GM12878 (cell line): ENCODE results near the gene IL17RA.

ENCODE experiments used
- BRCA1 ChIP-seq: IDR thresholded peaks from 2 replicates; pipeline ENCODE4 v1.6.1; 2011; ENCODE audit warnings: low read depth, low read length, improper control_type of control experiment
- CHD1 ChIP-seq: IDR thresholded peaks from 2 replicates; pipeline ENCODE4 v1.6.1; 2012; ENCODE audit warnings: low read depth, low read length, improper control_type of control experiment
- CTCF ChIP-seq, 3 experiments: IDR thresholded peaks in 2 of 3; conservative IDR thresholded peaks in 1 of 3; 2 replicates each; pipeline ENCODE4 v1.5.1; 2011; ENCODE audit warnings: low read depth in 3 of 3, low read length in 3 of 3, mild to moderate bottlenecking in 3 of 3, control low read depth in 2 of 3, moderate library complexity in 2 of 3, inconsistent platforms in 1 of 3, mixed read lengths in 1 of 3; ENCODE audit not compliant: control insufficient read depth in 2 of 3, insufficient read depth in 1 of 3; ENCODE audit errors: extremely low read depth in 1 of 3
- DPF2 ChIP-seq: fragments of 450-650 bp; IDR thresholded peaks from 2 replicates; pipeline ENCODE4 v1.6.1; 2017; ENCODE audit warnings: mild to moderate bottlenecking
- EZH2 ChIP-seq: IDR thresholded peaks from 2 replicates; pipeline ENCODE4 v1.6.1; 2012; ENCODE audit warnings: low read depth, mild to moderate bottlenecking, control low read depth, inconsistent platforms, low read length, borderline replicate concordance; ENCODE audit not compliant: control insufficient read depth
- IKZF1 ChIP-seq: fragments of 450-650 bp; conservative IDR thresholded peaks from 2 replicates; pipeline ENCODE4 v1.6.1; 2017; ENCODE audit warnings: antibody characterized with exemption, mild to moderate bottlenecking
- JUND ChIP-seq: IDR thresholded peaks from 2 replicates; pipeline ENCODE4 v1.6.1; 2012; ENCODE audit warnings: low read depth, mild to moderate bottlenecking, low read length, improper control_type of control experiment, moderate library complexity
- KLF5 ChIP-seq: fragments of 450-650 bp; IDR thresholded peaks from 2 replicates; pipeline ENCODE4 v1.6.1; 2014; ENCODE audit warnings: mild to moderate bottlenecking; ENCODE audit not compliant: partially characterized antibody
- MTA2 ChIP-seq: fragments of 450-650 bp; IDR thresholded peaks from 2 replicates; pipeline ENCODE4 v1.6.1; 2016; ENCODE audit warnings: low read depth, mild to moderate bottlenecking, moderate library complexity
- NBN ChIP-seq: fragments of 450-650 bp; IDR thresholded peaks from 2 replicates; pipeline ENCODE4 v1.6.1; 2016
- POLR2AphosphoS5 ChIP-seq: IDR thresholded peaks from 2 replicates; pipeline ENCODE4 v1.6.1; 2011; ENCODE audit warnings: mild to moderate bottlenecking, low read length, inconsistent platforms
- SIN3A ChIP-seq: IDR thresholded peaks from 2 replicates; pipeline ENCODE4 v1.6.1; 2012; ENCODE audit warnings: low read depth, low read length, improper control_type of control experiment
- TARDBP ChIP-seq: IDR thresholded peaks from 2 replicates; pipeline ENCODE4 v1.6.1; 2016; ENCODE audit warnings: borderline replicate concordance
- TF ChIP-seq, protein P1 (sequence below): fragments of 450-650 bp; IDR thresholded peaks from 2 replicates; pipeline ENCODE4 v1.6.1; 2014; ENCODE audit warnings: mild to moderate bottlenecking

DNA sequence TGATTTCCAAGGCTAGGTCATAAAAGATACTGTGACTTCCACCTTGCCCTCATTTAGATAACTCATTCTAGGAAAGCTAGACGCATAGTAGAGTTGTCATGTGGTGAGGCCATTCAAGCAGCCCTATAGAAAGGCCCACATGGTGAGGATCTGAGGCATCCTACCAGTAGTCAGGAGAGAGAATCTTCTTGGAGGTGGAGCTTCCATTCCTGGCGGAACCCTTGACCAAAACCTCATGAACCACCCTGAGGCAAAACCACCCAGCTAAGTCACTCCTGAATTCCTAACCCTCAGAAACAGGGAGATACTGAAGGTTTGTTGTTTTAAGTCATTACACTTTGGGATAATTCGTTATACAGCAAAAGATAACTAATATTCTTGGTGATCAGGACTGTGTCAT lies 77.2 kb downstream of the IL17RA start:
- no peak for TF ChIP-seq NBN
- TF ChIP-seq CTCF (IDR thresholded peaks at IDR 0.05 in 2 of 3, conservative IDR thresholded peaks at IDR 0.05 in 1 of 3; ENCODE audit: control insufficient read depth in 2 of 3, extremely low read depth in 1 of 3, insufficient read depth in 1 of 3, low read depth in 3 of 3, low read length in 3 of 3): no peak
- no peak for TF ChIP-seq MTA2
- TF ChIP-seq SIN3A: no peak
- TF ChIP-seq EZH2: no peak
- TF ChIP-seq, protein P1, sequence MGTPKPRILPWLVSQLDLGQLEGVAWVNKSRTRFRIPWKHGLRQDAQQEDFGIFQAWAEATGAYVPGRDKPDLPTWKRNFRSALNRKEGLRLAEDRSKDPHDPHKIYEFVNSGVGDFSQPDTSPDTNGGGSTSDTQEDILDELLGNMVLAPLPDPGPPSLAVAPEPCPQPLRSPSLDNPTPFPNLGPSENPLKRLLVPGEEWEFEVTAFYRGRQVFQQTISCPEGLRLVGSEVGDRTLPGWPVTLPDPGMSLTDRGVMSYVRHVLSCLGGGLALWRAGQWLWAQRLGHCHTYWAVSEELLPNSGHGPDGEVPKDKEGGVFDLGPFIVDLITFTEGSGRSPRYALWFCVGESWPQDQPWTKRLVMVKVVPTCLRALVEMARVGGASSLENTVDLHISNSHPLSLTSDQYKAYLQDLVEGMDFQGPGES: no peak
- TF ChIP-seq POLR2AphosphoS5: no peak
- TF ChIP-seq JUND: no peak
- TF ChIP-seq IKZF1: no peak
- TF ChIP-seq TARDBP: no peak
- no peak for TF ChIP-seq CHD1
- no peak for TF ChIP-seq BRCA1
- no peak for TF ChIP-seq DPF2
- TF ChIP-seq KLF5: no peak
